CD14-positive monocyte (primary cell): ENCODE data around the gene TMEM144. TPM values are rescaled to one million over a fixed set of nuclear protein-coding genes. Genes with fewer than 3 reads are reported as not detected.
A peak's percentile ranks its signal among the peaks of the same experiment; 100 is the strongest.

Source experiments
- DNase-seq, 3 donors: peaks; one replicate each; pipeline ENCODE4 v3.0.0-alpha.2; 2011 to 2022
- H2AFZ ChIP-seq: 2 replicates; pipeline ENCODE4 v1.6.0; 2012; ENCODE audit warnings: mild to moderate bottlenecking, low read depth, low read length, inconsistent platforms; ENCODE audit not compliant: insufficient read depth, poor library complexity, severe bottlenecking
- H3K27ac ChIP-seq, 2 donors: 1 replicate in 1 of 2; 2 replicates in 1 of 2; pipeline ENCODE4 v1.5.1; 2012 to 2013; ENCODE audit warnings: low read length in 2 of 2, control low read depth in 1 of 2, inconsistent platforms in 1 of 2, low read depth in 1 of 2, mild to moderate bottlenecking in 1 of 2
- H3K27me3 ChIP-seq, 2 donors: one replicate each; pipeline versions ENCODE4 v1.6.0 to v1.6.1; 2011 to 2013; ENCODE audit warnings: low read length in 2 of 2; ENCODE audit not compliant: control insufficient read depth in 2 of 2, insufficient read depth in 2 of 2
- H3K36me3 ChIP-seq, 2 donors: replicated peaks in 1 of 2; 1 replicate in 1 of 2; 2 replicates in 1 of 2; pipeline versions ENCODE4 v1.5.1 to v1.6.1; 2012 to 2013; ENCODE audit warnings: low read length in 2 of 2, control low read depth in 1 of 2, inconsistent platforms in 1 of 2, mild to moderate bottlenecking in 1 of 2; ENCODE audit not compliant: insufficient read depth in 2 of 2, control insufficient read depth in 1 of 2
- H3K4me1 ChIP-seq, 2 donors: 1 replicate in 1 of 2; 2 replicates in 1 of 2; pipeline versions ENCODE4 v1.5.1 to v1.6.1; 2012 to 2013; ENCODE audit warnings: low read length in 2 of 2, control low read depth in 1 of 2, inconsistent platforms in 1 of 2, mild to moderate bottlenecking in 1 of 2, moderate library complexity in 1 of 2; ENCODE audit not compliant: insufficient read depth in 2 of 2, control insufficient read depth in 1 of 2
- H3K4me2 ChIP-seq: replicated peaks from 2 replicates; pipeline ENCODE3; 2012; ENCODE audit warnings: low read length, moderate library complexity, mild to moderate bottlenecking; ENCODE audit not compliant: poor library complexity, severe bottlenecking; ENCODE audit errors: extremely low read depth
- H3K4me3 ChIP-seq, 3 experiments: fragments of 200-600 bp in 1 of 3; sonication (generic) in 1 of 3; replicated peaks in 1 of 3; 1 replicate in 2 of 3; 2 replicates in 1 of 3; pipeline ENCODE4 v1.5.1; 2011 to 2013; ENCODE audit warnings: low read length in 3 of 3, mild to moderate bottlenecking in 3 of 3, control low read depth in 2 of 3, low read depth in 2 of 3, inconsistent platforms in 1 of 3, moderate library complexity in 1 of 3
- H3K79me2 ChIP-seq: 2 replicates; pipeline ENCODE4 v1.6.0; 2012; ENCODE audit warnings: mild to moderate bottlenecking, control low read depth, inconsistent platforms, low read length, moderate library complexity; ENCODE audit not compliant: insufficient read depth
- H3K9ac ChIP-seq: 2 replicates; pipeline ENCODE4 v1.6.0; 2017; ENCODE audit warnings: low read length, mild to moderate bottlenecking; ENCODE audit not compliant: insufficient read depth, poor library complexity, severe bottlenecking
- H3K9me3 ChIP-seq, 2 donors: replicated peaks in 1 of 2; 1 replicate in 1 of 2; 2 replicates in 1 of 2; pipeline versions ENCODE4 v1.5.1 to v1.6.1; 2012 to 2013; ENCODE audit warnings: low read length in 2 of 2, control low read depth in 1 of 2; ENCODE audit not compliant: control insufficient read depth in 1 of 2, insufficient read depth in 1 of 2
- H4K20me1 ChIP-seq: 2 replicates; pipeline ENCODE4 v1.6.0; 2012; ENCODE audit warnings: mild to moderate bottlenecking, low read length, control low read depth, moderate library complexity; ENCODE audit not compliant: insufficient read depth
- H3K27ac Mint-ChIP-seq, 7 donors: one replicate each; pipeline ENCODE4 v1.8.0; 2020; ENCODE audit warnings: mild to moderate bottlenecking in 7 of 7, mixed read lengths in 7 of 7, moderate library complexity in 6 of 7, inconsistent platforms in 2 of 7
- H3K27me3 Mint-ChIP-seq, 3 donors: one replicate each; pipeline ENCODE4 v1.8.0; 2021 to 2022; ENCODE audit warnings: low read depth in 3 of 3, mild to moderate bottlenecking in 3 of 3, mixed read lengths in 3 of 3, moderate library complexity in 3 of 3, inconsistent platforms in 1 of 3
- H3K36me3 Mint-ChIP-seq, 2 donors: one replicate each; pipeline ENCODE4 v1.8.0; 2020; ENCODE audit warnings: mixed read lengths in 2 of 2, inconsistent platforms in 1 of 2, mild to moderate bottlenecking in 1 of 2
- H3K4me1 Mint-ChIP-seq: one replicate; pipeline ENCODE4 v1.8.0; 2020; ENCODE audit warnings: mild to moderate bottlenecking, mixed read lengths
- H3K4me3 Mint-ChIP-seq, 2 donors: one replicate each; pipeline ENCODE4 v1.8.0; 2020; ENCODE audit warnings: mild to moderate bottlenecking in 2 of 2, mixed read lengths in 2 of 2, moderate library complexity in 1 of 2
- H3K9me3 Mint-ChIP-seq, 7 donors: one replicate each; pipeline ENCODE4 v1.8.0; 2020 to 2022; ENCODE audit warnings: mixed read lengths in 7 of 7, mild to moderate bottlenecking in 6 of 7, moderate library complexity in 6 of 7, inconsistent platforms in 2 of 7
- WGBS: methylation state at CpG from one replicate; pipeline ENCODE4 v1.1.5; 2013; ENCODE audit warnings: missing lambda C conversion rate; ENCODE audit not compliant: insufficient coverage; 5-methylcytosine and 5-hydroxymethylcytosine counted together
- intact Hi-C, 2 donors: fragments of 100-400 bp; cut with micrococcal nuclease; formaldehyde crosslinking; loops; one replicate each; pipeline versions ENCODE4 v1.15.0 to v1.15.1; 2023
- polyA plus RNA-seq, 3 donors: library from polyadenylated mRNA; depleted of rRNA in 1 of 3; unstranded in 2 of 3; stranded (reverse) in 1 of 3; fragments of 300-500 nt in 2 of 3; fragments of >200 nt in 1 of 3; fragmentation: Illumina TruSeq in 2 of 3; gene quantifications; 1 replicate in 2 of 3; 2 replicates in 1 of 3; pipeline ENCODE4 v1.2.3, GENCODE V29; 2012 to 2021
- TF ChIP-seq, protein P1 (sequence below): fragments of 200-600 bp; IDR thresholded peaks from one replicate; pipeline ENCODE4 v1.8.0; 2022; ENCODE audit warnings: antibody characterized with exemption, mild to moderate bottlenecking

TMEM144 gene
- polyA plus RNA-seq, 3 donors: 1.0 to 27.9 (median 1.5) TPM

DNA sequence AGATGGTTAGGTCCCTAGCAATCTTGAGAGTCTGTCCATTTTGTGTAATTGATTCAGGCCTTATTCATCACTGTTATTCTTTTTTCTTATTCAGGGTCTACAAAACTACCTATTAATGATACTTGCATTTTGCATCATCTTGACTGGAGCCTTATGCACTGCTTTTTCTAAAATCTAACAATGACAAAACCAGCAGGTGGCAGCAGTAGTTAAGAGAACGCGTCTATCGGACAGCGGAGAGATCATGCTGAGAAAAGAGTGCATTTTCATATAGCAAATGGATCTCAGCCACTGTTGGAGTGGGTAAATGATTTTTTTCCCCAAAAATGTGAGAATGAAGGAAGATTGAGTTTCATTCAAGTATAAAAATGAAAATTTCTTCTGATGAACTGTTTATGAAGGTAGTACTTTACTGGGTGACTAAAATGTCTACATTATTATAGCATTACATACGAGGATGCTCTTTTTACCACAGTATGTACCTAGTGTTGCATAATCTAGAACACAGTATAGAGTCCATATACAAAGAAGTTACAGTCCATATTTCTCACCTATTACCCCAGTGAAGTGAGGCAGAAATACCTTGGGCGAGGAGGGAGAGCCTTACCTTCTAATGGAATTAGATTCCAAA, 43.2 kb downstream of the TMEM144 start:
- Histone ChIP-seq H3K4me3 (no peak overlapping the region), H3K4me2 (no peak overlapping the region), H3K27me3 (no peaks in the 10 kb centered on the region), H3K36me3 (peaks cover 0 to 16% of the 10 kb centered on the region in 2 donors), H2AFZ (no peak overlapping the region), H4K20me1 (no peaks in the 10 kb centered on the region), H3K79me2 (no peaks in the 10 kb centered on the region), H3K9me3 (no peaks in the 10 kb centered on the region), H3K4me1 (peaks cover 8 to 13% of the 10 kb centered on the region in 2 donors), H3K9ac (no peak overlapping the region), H3K27ac (no peak overlapping the region)
- H3K27me3 Mint-ChIP-seq: no peaks in the 10 kb centered on the region
- no CpG with 5 or more reads among the region's 6 CpGs for WGBS
- DNase-seq: peak; percentile 15 to 52 (median 46)
- H3K9me3 Mint-ChIP-seq: no peaks in the 10 kb centered on the region
- peaks cover 19 to 47% of the 10 kb centered on the region in 2 donors for H3K36me3 Mint-ChIP-seq
- intact Hi-C loops: loop anchor here in 1 of 2 donors (5.0 kb wide), 2 partner anchors 56 to 369 kb away; no protein-coding TSS in a partner anchor
- peaks cover 15% of the 10 kb centered on the region for H3K4me1 Mint-ChIP-seq
- no peak overlapping the region for H3K27ac Mint-ChIP-seq
- TF ChIP-seq, protein P1, sequence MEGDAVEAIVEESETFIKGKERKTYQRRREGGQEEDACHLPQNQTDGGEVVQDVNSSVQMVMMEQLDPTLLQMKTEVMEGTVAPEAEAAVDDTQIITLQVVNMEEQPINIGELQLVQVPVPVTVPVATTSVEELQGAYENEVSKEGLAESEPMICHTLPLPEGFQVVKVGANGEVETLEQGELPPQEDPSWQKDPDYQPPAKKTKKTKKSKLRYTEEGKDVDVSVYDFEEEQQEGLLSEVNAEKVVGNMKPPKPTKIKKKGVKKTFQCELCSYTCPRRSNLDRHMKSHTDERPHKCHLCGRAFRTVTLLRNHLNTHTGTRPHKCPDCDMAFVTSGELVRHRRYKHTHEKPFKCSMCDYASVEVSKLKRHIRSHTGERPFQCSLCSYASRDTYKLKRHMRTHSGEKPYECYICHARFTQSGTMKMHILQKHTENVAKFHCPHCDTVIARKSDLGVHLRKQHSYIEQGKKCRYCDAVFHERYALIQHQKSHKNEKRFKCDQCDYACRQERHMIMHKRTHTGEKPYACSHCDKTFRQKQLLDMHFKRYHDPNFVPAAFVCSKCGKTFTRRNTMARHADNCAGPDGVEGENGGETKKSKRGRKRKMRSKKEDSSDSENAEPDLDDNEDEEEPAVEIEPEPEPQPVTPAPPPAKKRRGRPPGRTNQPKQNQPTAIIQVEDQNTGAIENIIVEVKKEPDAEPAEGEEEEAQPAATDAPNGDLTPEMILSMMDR: peak; percentile 67
- H3K4me3 Mint-ChIP-seq: no peak overlapping the region

- Histone ChIP-seq H4K20me1 (no peaks in the 10 kb centered on the region), H3K9ac (no peak overlapping the region), H3K4me1 (peaks cover 8 to 13% of the 10 kb centered on the region in 2 donors), H3K79me2 (no peaks in the 10 kb centered on the region), H3K36me3 (peaks cover 0 to 20% of the 10 kb centered on the region in 2 donors), H3K27me3 (no peaks in the 10 kb centered on the region), H3K27ac (no peak overlapping the region), H2AFZ (no peak overlapping the region), H3K4me2 (no peak overlapping the region), H3K4me3 (no peak overlapping the region), H3K9me3 (no peaks in the 10 kb centered on the region)
- Mint-ChIP-seq H3K4me1 (peaks cover 15% of the 10 kb centered on the region), H3K36me3 (peaks cover 22 to 43% of the 10 kb centered on the region in 2 donors), H3K4me3 (no peak overlapping the region), H3K27ac (no peak overlapping the region), H3K27me3 (no peaks in the 10 kb centered on the region), H3K9me3 (no peaks in the 10 kb centered on the region)
- TF ChIP-seq, protein P1: no peak
- intact Hi-C loops: loop anchor here in 1 of 2 donors (5.0 kb wide), 2 partner anchors 57 to 368 kb away; no protein-coding TSS in a partner anchor
- DNase-seq: no peak
- no CpG with 5 or more reads among the region's 2 CpGs for WGBS
Measured at GRCh38 chr4:158254292-158254691, 44.0 kb downstream of the TMEM144 start.
